ENCODE data around the gene CHRNB1.

The CHRNB1 gene

GRCh38 chr17:7444682-7445618, at the start of gene CHRNB1:
CHRNB1 (plus strand) TSS chr17:7445061; CDS start chr17:7445128, 67 bp downstream.
- DNase-seq (ENCODE audit: low spot score), result peak; percentile 77

GRCh38 chr17:7396147-7396546, 48.7 kb upstream of the CHRNB1 start:
- no peak for DNase-seq (ENCODE audit: low spot score)

GRCh38 chr17:7398612-7399011, 46.2 kb upstream of the CHRNB1 start:
- DNase-seq (ENCODE audit: low spot score), result no peak

GRCh38 chr17:7403043-7403726, 41.7 kb upstream of the CHRNB1 start:
- DNase-seq (ENCODE audit: low spot score), result no peak

- DNase-seq (ENCODE audit: low spot score), result peak; percentile 90
Observed at GRCh38 chr17:7403727-7403976, 41.2 kb upstream of the CHRNB1 start.

- peak; percentile 99 for DNase-seq (ENCODE audit: low spot score)
Observed at GRCh38 chr17:7403977-7404736, 40.7 kb upstream of the CHRNB1 start, which contains the start of gene TMEM256. TMEM256 (minus strand) TSS chr17:7404097; CDS start chr17:7404084, 13 bp downstream.

GRCh38 chr17:7404737-7405349, 40.0 kb upstream of the CHRNB1 start:
- DNase-seq (ENCODE audit: low spot score), result peak; percentile 64

GRCh38 chr17:7405350-7406234, 39.3 kb upstream of the CHRNB1 start:
- peak; percentile 44 for DNase-seq (ENCODE audit: low spot score)

- no peak for DNase-seq (ENCODE audit: low spot score)
Observed at GRCh38 chr17:7406235-7406825, 38.5 kb upstream of the CHRNB1 start.

GRCh38 chr17:7407082-7407481, 37.8 kb upstream of the CHRNB1 start:
- no peak for DNase-seq (ENCODE audit: low spot score)

- no peak for DNase-seq (ENCODE audit: low spot score)
Observed at GRCh38 chr17:7407485-7408251, 37.2 kb upstream of the CHRNB1 start, which contains the start of gene NLGN2. NLGN2 (plus strand) TSS chr17:7407845; CDS start chr17:7408256, 411 bp downstream.

GRCh38 chr17:7408252-7408727, 36.6 kb upstream of the CHRNB1 start:
- DNase-seq (ENCODE audit: low spot score), result no peak

- no peak for DNase-seq (ENCODE audit: low spot score)
Observed at GRCh38 chr17:7408863-7409262, 36.0 kb upstream of the CHRNB1 start.

GRCh38 chr17:7409716-7410115, 35.1 kb upstream of the CHRNB1 start:
- no peak for DNase-seq (ENCODE audit: low spot score)

- no peak for DNase-seq (ENCODE audit: low spot score)
Observed at GRCh38 chr17:7410634-7411426, 34.0 kb upstream of the CHRNB1 start.

GRCh38 chr17:7411427-7411750, 33.5 kb upstream of the CHRNB1 start:
- DNase-seq (ENCODE audit: low spot score), result no peak

- DNase-seq (ENCODE audit: low spot score), result peak; percentile 77
Observed at GRCh38 chr17:7413346-7413985, 31.4 kb upstream of the CHRNB1 start.

- no peak for DNase-seq (ENCODE audit: low spot score)
Observed at GRCh38 chr17:7414837-7415236, 30.0 kb upstream of the CHRNB1 start.
